Measurements from ENCODE around the gene RAD51B.
"Not testable (repeated sequence)": the region's sequence is repeated elsewhere in the genome, so short reads cannot be mapped to it uniquely, and the experiment has no call there.

RAD51B gene

DNA sequence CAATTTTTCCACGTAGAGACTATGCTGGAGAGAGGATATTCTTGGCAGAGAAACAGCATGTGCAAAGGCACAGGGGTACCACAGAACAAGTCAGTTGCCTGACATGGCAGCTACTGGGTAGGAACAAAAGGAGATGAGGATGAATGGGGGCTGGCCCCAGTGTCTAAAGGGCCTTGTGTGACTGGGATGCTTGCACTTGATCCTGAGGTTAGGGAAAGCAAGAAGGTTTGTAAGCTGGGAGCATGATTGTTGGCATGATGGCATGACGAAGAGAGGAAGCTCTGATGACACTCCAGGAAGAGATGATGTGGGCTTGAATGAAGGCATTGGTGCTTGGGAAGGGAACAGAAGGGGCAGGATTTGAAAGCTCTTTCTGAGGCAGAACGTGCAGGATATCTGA lies 834.2 kb downstream of the RAD51B start:
- DNase-seq, result no peak

DNA sequence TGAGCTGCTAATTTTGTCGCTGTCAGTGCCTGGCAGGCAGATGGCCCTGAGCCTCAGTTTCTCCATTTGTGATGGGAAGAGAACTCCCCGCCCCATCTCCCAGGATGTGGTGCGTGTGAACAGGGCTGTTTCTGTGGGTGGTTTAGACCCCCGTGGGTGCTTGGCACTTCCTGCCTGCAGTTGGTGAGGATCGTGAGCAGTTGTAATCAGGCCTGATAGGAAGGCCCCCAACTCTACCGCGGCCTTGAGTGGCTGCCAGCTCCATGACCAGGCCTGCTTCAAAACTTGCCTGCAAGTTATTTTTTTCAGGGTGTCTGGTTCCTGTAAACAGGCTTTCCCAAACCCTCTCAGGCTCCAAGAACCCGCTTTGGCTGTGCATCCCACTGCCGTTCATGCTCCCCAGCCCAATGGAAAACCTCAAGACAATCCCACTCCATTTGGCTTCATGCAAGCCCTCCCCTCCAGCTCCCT lies 834.9 kb downstream of the RAD51B start:
- DNase-seq, result no peak

DNA sequence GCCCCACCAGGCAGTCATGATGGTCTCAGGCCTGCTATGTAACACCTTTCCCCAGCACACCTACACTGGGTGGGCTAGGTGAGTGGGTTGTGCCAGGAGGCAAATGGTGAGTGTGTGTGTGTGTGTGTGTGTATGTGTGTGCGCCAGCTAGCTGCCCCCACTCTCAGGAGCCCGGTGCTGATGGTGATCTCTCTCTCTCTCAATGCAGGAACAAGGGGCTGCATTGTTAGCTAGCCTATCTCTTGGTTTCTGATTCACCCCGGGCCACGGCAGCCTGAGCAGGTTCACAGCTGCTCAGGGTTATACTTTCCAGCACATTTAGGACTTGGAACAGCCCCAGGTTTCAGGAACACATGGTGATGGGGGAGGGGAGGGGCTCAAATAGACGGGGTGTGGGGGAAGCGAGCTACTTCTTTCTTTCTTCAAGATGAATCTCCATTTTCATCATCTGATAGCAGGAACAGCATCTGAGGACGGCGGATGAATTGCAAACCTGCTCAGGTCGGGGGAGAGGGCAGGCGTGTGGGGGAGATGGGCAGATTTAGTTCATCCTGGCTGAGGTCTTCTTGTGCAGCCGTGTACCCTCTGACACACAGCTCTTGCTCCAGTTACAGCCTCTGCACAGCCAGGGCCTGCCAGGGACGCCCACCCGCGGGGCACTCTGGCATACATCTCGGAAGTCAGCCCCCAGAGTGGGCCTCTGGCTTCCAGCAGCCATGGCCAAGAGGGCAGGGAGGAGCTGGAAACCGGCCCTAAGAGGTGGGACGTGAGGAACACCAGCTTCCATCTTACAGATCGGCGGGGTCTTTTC lies 835.6 kb downstream of the RAD51B start:
- DNase-seq, result no peak

DNA sequence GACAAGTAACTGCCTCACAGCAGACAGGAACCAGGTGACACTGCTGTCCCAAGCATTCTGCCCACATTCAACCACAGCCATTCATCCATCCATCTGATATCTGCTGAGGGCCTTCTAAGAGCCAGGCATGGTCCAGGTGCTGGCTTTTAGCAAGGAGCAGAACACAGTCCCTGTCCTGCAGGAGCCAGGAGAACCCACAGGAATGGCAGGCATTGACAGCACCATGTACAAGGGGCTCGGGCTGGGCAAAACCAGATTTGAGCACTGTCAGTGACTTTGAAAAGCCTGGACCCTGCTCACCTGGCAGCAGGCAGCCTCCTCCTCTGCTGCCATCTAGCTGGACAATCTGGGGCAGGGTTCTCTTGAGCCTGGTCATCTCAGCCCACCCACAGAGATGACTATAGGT lies 836.3 kb downstream of the RAD51B start:
- no peak for DNase-seq

DNA sequence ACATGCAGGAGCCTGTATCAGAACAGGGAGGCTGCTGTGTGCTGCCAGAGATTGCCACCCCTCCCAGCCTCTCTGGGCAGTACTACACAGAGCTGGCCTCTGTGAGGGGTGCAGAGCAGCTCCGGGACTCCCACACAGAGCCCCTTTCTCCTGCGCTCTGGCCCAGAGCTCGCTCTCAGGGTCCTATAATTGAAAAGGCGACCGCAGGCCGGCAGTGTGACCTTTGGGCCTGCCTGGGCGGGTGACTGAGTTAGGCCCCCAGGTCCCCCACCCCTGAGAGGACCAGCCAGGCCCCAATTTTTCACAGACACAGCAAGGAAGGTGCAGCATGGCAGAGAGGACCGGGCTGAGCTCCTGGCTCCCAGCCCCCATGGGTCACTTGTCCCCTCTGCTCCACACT lies 836.9 kb downstream of the RAD51B start:
- DNase-seq, result no peak

DNA sequence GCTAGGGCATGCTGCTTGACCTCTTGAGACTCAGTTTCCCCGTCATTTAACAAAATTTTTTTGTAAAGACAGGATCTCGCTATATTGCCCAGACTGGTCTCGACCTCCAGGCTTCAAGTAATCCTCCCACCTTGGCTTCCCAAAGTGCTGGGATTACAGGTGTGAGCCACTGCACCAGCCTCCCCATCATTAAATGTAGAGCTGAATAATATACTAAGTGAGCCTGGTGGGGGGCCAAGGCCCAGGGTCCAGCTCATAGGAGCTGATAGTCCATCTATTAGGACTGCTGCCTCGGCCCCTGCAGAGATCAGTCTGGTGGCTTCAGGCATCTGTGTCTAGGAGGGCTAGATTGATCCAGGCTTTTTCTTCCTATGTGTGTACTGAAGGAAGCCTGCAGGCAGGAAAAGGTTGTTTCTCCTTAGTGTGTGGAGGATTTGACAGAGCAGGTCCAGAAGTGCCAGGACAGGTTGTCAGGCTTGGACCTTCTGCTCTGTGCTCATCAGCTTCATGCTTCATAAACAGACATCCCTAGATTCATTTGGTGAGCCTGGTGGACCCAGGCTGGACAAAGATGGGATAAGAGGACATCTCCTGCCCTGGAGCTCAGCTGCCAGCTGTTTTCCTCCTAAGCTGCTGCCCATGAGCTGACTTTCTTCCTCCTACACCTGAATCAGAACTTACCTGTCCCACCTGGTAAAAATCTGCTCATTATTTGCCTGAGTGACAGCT lies 837.9 kb downstream of the RAD51B start:
- DNase-seq, result no peak

DNA sequence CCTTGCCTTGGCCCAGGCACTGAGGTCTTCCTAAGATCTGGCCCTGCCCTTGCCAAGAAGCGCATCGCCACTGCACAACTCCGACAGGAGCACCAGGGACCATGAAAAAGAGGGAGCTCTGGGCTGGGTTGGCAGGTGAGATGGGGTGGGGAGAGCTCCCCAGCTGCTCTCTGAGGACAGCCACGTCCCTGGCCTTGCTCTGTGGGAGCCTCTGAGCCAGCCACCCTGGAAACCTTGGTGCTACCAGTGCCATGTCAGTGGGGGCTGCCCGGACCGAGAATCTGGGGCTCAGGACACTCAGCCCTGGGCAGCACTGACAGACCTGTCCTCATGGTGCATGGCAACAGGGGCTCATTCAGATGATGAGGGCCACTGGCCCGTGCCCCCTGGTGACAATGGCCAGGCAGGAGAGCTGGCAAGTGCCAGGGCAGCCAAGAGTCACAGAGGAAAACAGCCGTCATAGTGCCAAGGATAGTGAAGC lies 838.5 kb downstream of the RAD51B start:
- no peak for DNase-seq

DNA sequence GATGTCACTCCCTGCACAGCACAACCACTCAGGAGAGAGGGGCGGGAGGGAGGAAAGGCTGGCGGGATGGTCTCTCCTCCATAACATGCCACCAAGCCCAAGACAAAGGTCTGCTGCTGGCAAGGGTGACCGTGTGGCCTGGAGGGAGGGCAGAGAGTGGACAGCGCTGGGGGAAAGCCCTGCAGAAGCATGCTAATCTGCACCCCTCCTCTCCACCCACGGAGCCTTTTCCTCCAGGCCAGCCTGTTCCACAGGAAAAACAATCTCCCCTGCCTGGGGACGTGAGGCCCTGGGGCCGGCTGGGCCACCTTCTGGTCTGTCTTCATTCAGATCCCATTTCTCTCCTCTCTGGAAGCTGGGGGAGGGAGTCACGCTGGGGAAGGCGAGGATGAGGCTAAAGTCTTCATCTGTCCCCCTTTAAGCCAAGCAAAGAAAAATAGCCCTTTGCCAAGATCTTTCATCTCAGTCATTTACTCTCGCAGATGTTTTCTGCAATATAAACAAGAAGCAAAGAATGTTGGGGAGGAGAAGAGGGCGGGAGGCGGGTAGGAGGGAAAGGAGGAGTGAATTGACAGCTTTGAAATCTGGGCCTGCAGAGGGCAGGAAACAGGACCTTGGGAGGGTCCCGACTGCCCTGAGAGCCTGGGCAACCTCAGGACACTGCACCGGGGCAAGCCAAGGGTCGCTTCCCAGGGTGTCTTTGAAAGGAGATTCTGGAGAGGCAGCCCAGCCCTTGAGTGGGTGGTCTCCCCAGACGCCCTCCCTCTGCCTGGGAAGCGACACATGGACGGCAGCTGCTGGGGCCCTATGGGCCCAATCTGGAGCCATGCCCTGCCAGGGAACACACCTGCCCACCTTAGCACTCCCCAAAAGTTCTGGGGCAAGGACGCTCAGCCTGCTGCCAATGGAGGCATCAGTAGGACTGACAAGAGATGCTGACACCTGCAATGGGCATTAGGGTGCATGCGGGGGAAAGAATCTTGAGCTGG lies 839.7 kb downstream of the RAD51B start:
- DNase-seq, result no peak

DNA sequence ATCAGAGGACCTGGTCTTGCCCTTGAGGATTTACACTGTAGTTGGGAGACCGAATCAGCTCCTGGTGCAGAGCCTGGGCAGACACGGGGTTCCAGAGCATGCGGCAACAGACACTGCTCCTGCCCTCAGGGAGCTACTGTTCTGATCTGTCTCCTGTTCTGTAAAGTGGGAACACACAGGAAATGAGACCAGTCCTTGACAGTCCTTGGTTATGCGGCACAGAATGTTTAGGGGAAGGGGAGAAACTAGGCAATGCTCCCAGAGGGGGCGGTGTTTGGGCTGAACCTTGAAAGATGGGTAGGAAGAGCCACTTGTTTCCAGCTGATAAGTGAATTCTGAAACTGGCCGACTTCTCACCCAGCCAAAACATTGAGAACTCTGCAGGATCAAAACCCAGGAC lies 840.9 kb downstream of the RAD51B start:
- DNase-seq, result no peak

DNA sequence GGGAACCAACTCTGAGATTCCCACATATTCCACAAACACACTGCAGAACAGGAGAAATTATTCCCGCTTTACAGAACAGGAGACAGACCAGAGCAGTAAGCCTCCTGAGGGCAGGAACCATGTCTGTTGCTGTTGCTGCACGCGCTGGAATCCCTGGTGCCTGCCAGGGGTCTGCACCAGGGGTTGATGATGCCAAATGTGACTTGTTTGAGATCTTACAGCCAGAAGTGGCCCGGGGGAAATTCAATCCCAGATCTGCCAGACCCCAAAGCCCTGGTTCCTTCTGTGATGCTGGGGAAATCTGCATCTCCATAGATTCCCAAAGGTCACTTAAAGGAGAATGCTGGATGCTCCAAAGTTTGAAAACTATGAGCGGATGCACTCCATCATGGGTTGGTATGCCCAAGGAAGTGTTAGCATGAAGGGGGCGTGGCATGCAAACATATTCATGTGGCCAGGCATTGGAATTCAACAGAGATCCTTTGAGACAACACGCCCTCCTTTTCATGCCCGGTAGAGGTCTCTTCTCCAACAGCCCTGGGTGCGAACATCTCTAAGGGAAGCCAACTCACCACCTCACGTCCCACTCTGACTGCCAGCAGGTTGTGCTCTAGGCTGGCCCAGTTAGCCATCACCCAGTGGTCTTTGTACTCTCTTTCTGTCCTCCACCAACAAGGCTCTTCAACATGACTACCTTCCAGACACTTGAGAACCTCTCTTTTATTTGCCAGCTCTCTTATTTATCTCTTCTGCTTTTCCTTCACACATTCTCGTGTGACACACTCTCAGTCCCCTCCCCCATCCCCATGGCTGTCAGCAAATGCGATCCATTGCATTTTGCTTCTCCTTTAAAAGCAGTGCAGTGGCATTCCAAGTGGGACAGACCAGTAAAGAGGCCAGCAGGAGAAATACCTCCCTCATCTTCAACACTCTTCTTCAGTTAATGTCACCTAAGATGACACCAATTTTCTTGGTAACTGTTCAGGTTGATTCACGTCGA lies 841.9 kb downstream of the RAD51B start:
- DNase-seq, result no peak

DNA sequence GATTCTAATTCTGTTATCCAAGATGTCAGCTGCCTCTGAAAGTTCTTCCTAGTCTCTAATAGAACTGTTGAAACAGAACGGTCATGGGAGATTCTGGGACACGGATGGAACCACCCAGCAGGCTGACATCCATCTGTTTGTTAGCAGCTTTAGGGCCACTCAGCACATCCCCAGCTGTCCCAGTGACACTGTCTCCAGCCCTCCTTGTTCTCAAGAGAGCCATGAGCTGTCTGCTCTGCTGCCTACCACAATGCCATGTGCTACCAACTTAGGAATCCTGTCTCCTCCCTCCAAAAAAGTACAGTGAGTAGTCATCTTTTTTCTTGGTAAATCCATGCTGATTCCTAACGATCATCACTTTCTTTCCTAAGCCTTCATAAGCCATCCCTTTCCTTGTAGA lies 842.8 kb downstream of the RAD51B start:
- DNase-seq, result no peak

DNA sequence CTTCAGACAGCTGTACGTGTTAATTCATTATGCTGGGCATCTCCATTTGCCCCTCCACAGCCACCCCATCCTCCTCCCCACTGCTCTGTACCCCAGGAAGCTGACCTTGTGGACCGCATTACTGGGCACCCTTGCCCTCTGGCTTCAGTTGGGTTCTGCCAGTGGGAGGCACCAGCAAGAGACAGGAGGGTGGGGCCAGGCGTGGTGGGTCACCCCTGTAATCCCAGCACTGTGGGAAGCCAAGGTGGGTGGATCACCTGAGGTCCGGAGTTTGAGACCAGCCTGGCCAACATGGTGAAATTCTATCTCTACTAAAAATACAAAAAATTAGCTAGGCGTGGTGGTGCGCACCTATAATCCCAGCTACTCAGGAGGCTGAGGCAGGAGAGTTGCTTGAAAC lies 843.2 kb downstream of the RAD51B start:
- not testable (repeated sequence) for DNase-seq

DNA sequence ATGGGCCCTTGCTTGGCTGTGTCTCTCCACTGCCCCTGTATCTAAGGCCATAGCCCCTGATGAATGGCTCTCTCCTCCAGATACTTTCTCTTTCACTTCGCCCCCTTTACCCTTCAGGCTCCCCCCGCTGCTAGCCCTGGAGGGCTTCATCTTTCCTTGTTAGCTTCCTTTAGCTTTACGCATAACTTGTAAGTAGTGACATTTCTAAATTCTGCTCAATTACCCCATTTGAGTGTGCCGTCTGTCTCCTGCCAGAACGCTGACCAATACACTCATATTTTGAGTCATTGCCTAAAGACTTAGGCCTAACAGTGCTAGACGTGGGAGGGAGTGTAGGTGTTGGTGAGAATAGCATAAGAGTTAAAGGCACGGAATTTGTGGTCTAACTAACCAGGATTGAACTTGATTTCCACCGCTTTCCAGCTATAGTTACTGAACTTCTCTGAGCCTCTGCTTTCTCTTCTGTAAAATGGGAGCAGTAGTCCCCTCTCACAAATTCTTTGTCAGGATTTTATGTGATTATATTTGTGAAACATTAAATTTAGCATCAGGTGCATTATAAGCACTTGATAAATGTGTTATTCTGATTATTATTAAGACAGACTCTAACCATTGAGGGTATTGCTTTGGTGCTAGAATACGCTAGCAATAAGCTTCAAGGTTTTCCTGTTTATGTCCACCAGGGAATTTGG lies 844.0 kb downstream of the RAD51B start:
- peak in 1 of 2 donors; percentile 39 for DNase-seq

DNA sequence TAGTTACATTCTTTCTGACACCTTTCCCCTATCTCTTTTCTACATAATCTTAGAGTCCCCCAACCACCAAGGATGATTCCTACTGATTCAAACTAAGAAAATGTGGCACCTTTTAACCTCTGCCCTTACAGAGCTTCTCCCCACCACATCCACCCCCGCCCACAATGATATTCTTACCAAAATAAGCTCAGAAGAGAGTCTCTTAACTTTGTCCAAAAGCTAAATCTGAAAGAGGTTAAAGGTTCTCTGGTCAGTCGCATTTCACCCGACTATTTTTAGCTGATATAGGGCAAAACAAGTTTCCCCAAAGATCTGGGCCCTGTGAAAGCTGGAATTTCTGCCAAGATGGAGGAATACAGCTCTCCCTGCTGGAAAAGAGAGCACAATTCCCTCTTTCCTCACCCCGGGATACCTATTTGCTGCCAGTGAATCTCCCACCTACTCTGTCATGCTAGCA lies 844.7 kb downstream of the RAD51B start:
- peak in 1 of 2 donors; percentile 17 for DNase-seq

DNA sequence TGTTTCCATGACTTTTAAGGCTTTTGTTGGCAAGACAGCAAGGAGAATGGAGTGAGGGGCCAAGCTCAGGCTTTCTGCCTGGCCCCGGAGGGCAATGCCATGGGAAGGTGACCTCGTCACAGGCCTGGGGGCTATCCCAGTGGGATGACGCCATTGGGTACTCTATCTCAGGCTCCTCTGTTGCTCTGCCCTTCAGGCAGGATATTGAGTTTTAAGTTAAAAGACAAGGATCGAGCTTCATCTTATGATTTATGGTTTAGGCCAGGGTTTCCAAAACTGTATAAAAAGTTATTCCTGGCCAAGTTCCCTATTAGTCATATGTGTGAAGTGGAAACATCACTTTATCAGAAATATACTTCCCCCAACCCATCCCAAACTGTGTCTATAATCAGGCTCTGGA lies 845.6 kb downstream of the RAD51B start:
- DNase-seq, result no peak

DNA sequence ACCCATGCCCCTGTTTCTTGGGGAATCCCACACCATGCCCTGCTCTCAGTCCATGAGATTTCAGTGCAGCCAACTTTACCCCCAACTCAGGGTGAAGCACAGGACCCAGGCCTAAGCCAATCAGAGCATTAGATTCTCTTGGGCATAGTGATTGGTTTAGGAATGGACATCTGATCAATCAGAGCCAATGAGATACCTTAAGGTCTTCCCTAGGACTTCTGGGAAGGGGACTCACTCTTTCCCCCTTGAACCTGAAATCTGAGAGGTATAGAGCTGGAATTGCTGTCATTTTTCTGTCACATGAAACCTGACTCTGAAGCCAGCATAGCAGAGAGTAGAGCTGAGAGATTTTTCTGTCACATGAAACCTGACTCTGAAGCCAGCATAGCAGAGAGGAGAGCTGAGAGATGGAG lies 846.2 kb downstream of the RAD51B start:
- DNase-seq, result no peak

DNA sequence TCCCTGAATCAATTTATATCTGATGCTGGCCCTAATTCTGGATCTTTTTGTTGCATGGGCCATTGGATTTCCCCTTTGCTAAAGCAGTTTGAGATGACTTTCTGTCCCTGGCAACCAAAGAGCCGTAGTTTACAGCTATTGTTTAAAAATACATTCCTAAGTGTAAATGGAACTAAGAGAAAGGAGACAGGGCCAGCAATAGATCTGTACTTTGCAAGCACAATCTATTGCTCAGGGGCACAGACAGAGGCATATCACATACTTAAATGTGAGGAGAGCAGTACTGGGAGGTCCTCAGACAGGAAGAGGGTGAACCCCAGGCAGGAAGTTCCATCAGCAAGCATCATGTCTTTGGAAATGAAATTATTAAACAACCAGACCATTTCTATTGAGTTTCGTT lies 846.7 kb downstream of the RAD51B start:
- DNase-seq, result peak in 1 of 2 donors; percentile 11

DNA sequence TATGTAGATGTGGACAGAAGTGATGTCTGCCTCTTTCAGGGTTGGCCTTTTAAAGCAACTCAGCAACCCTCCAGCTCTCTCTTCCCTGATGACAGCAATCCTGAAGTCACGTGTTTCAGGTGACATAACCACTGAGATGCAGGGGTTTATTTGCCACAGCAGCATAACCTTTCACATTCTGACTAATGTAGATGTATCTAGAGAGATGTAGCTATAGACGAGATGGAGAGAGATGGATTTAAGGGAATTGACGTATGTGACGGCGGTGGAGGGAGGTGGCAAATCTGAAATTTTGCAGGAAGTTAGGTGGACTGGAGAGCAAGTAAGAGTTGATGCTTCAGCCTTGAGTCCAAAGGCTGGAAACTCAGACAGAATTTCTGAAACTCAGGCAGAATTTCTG lies 847.3 kb downstream of the RAD51B start:
- DNase-seq, result no peak

DNA sequence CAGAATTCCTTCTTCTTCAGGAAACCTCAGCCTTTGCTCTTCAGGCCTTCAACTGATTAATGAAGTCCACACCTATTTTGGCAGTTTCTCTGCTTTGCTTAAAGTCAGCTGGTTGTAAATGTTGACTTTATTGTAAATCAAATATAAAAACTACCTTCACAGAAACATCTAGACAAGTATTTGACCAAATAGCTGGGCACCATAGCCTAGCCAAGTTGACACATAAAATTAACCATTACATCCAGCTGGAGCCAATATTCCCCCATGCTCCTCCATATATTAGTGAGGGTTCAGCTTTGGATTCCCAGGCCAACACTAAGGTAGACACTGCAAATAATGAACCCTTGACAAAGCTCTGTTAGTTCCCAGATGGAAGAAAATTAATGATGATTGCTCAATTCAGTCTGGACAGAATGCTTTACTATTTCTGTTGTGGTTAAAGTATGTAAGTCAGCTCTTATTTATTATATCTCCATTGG lies 847.8 kb downstream of the RAD51B start:
- DNase-seq, result no peak

DNA sequence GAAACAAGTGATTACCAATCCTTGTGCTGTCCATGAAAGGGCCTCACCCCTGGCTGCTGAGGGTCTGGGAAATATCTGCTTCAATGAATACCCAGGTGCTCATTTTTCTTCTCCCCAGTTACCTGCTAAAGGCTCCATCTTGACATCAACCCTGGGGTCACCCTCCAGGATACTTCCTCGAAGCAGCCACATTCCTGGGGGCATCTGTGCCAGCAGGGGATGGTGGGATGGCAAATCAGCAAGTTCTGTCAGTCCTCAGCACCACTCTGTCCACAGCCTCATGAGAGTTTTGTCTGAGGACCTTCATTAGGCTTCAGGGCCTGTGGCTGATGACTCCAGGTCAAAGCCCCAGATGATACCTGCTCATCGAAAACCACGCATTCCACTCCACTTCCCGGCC lies 848.4 kb downstream of the RAD51B start:
- no peak for DNase-seq

DNA sequence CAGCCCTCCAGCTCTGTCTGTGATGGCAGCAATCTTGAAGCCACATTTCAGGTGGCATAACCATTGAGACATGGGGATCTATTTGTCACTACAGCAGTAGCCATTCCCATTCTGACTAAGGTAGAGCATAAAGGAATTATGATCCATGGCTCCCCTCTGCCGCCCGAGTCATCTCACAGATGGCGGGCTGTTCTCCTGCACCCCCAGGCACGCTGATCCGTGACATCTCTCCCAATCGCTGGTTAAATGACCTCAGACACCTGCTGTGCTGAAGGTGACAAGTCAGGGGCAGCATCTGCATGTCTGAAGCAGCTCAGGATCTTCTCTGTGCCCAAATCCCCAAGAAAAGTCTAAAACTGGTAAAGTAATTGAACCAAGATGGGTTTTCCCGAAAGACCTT lies 849.0 kb downstream of the RAD51B start:
- DNase-seq, result no peak
